SK-N-SH (cell line): ENCODE data around the gene SPRR1A. TPM values are rescaled to one million over a fixed set of nuclear protein-coding genes. Genes with fewer than 3 reads are reported as not detected.

Experiments used
- CTCF ChIA-PET: fragments of 300-600, 350-600 bp; formaldehyde crosslinking; extraction: SDS; loops from one replicate; lab custom pipeline; 2021; lab: Yijun Ruan, JAX
- POLR2A ChIA-PET: fragments of 350-600 bp; sonication (Branson Sonifier 250); formaldehyde crosslinking; extraction: SDS; loops from one replicate; lab custom pipeline; 2020; ENCODE audit warnings: antibody characterized with exemption, inconsistent platforms; lab: Yijun Ruan, JAX
- DNase-seq: peaks from one replicate; pipeline ENCODE4 v3.0.0; 2012
- H2AFZ ChIP-seq: fragments of 200-600 bp; sonication (generic); 2 replicates; pipeline ENCODE4 v1.8.1; 2016; ENCODE audit warnings: antibody characterized with exemption, mild to moderate bottlenecking, low read depth
- H3F3A ChIP-seq: fragments of 200-600 bp; sonication (generic); replicated peaks from 2 replicates; pipeline ENCODE3; 2016; ENCODE audit warnings: antibody characterized with exemption, mild to moderate bottlenecking; ENCODE audit not compliant: insufficient read depth
- H3K27ac ChIP-seq, 2 experiments: fragments of 200-500 bp in 1 of 2; fragments of 200-600 bp in 1 of 2; sonication (Bioruptor generic) in 1 of 2; sonication (generic), shearing (Covaris generic) in 1 of 2; 2 replicates each; pipeline versions ENCODE4 v1.5.1 to v1.6.1; 2014 to 2016; ENCODE audit warnings: low read depth in 2 of 2, inconsistent platforms in 1 of 2, low read length in 1 of 2, mild to moderate bottlenecking in 1 of 2, mixed read lengths in 1 of 2
- H3K27me3 ChIP-seq: fragments of 200-600 bp; sonication (generic), shearing (Covaris generic); 2 replicates; pipeline ENCODE4 v1.6.1; 2016; ENCODE audit warnings: mixed run types; ENCODE audit not compliant: insufficient read depth
- H3K36me3 ChIP-seq, 2 experiments: fragments of 200-500 bp in 1 of 2; fragments of 200-600 bp in 1 of 2; sonication (Bioruptor generic) in 1 of 2; sonication (generic) in 1 of 2; replicated peaks in 1 of 2; 2 replicates each; pipeline versions ENCODE3 to v1.5.1; 2014 to 2016; ENCODE audit warnings: low read length in 1 of 2, mild to moderate bottlenecking in 1 of 2; ENCODE audit not compliant: insufficient read depth in 2 of 2, control insufficient read depth in 1 of 2
- H3K4me1 ChIP-seq, 2 experiments: fragments of 200-500 bp in 1 of 2; fragments of 200-600 bp in 1 of 2; sonication (Bioruptor generic) in 1 of 2; sonication (generic), shearing (Covaris generic) in 1 of 2; 2 replicates each; pipeline versions ENCODE4 v1.5.1 to v1.6.1; 2014 to 2016; ENCODE audit warnings: low read depth in 1 of 2, low read length in 1 of 2, mixed run types in 1 of 2; ENCODE audit not compliant: insufficient read depth in 2 of 2, control insufficient read depth in 1 of 2
- H3K4me2 ChIP-seq: fragments of 200-600 bp; sonication (generic), shearing (Covaris generic); 2 replicates; pipeline ENCODE4 v1.6.1; 2017; ENCODE audit warnings: mixed run types
- H3K4me3 ChIP-seq, 2 experiments: fragments of 200-500 bp in 1 of 2; fragments of 200-600 bp in 1 of 2; sonication (Bioruptor generic) in 1 of 2; sonication (generic), shearing (Covaris generic) in 1 of 2; 2 replicates each; pipeline versions ENCODE4 v1.5.1 to v1.8.1; 2014 to 2016; ENCODE audit warnings: low read depth in 2 of 2, inconsistent platforms in 1 of 2, low read length in 1 of 2, mild to moderate bottlenecking in 1 of 2, mixed read lengths in 1 of 2, moderate library complexity in 1 of 2
- H3K79me2 ChIP-seq: fragments of 200-600 bp; sonication (generic); 2 replicates; pipeline ENCODE4 v1.8.1; 2017; ENCODE audit warnings: mild to moderate bottlenecking; ENCODE audit not compliant: insufficient read depth
- H3K9ac ChIP-seq: fragments of 200-600 bp; sonication (generic); 2 replicates; pipeline ENCODE4 v1.6.1; 2017; ENCODE audit warnings: mixed run types
- H3K9me2 ChIP-seq: fragments of 200-600 bp; sonication (generic); 2 replicates; pipeline ENCODE4 v1.6.1; 2017; ENCODE audit warnings: mixed run types
- H3K9me3 ChIP-seq: fragments of 200-600 bp; sonication (generic); 2 replicates; pipeline ENCODE4 v1.6.1; 2017; ENCODE audit warnings: mixed run types, mild to moderate bottlenecking, moderate library complexity
- H4K20me1 ChIP-seq: fragments of 200-600 bp; sonication (generic); 2 replicates; pipeline ENCODE4 v1.6.1; 2017; ENCODE audit warnings: mild to moderate bottlenecking, mixed run types; ENCODE audit not compliant: insufficient read depth
- EZH2phosphoT487 ChIP-seq: fragments of 200-600 bp; sonication (generic); IDR thresholded peaks from 2 replicates; pipeline ENCODE4 v1.6.1; 2017; ENCODE audit warnings: low read depth, mixed run types, mild to moderate bottlenecking, antibody characterized with exemption, moderate library complexity, borderline replicate concordance
- FOSL2 ChIP-seq: IDR thresholded peaks from 2 replicates; pipeline ENCODE4 v1.4.0; 2012; ENCODE audit warnings: low read depth, mild to moderate bottlenecking, moderate library complexity, borderline replicate concordance
- FOXJ3 ChIP-seq: sonication (generic); formaldehyde crosslinking; IDR thresholded peaks from 2 replicates; pipeline ENCODE4 v1.5.1; 2020; ENCODE audit warnings: mild to moderate bottlenecking, missing genetic modification reagents
- FOXM1 ChIP-seq: IDR thresholded peaks from 2 replicates; pipeline ENCODE4 v1.4.0; 2012; ENCODE audit warnings: low read depth, mild to moderate bottlenecking
- GABPA ChIP-seq: IDR thresholded peaks from 2 replicates; pipeline ENCODE4 v1.4.0; 2012; ENCODE audit warnings: low read depth, mild to moderate bottlenecking
- GATA2 ChIP-seq: sonication (generic); formaldehyde crosslinking; IDR thresholded peaks from 2 replicates; pipeline ENCODE4 v1.5.0; 2020; ENCODE audit warnings: mild to moderate bottlenecking, missing genetic modification reagents
- MXI1 ChIP-seq: IDR thresholded peaks from 2 replicates; pipeline ENCODE4 v1.6.1; 2012; ENCODE audit warnings: mild to moderate bottlenecking, low read depth, low read length, improper control_type of control experiment
- NFIC ChIP-seq: IDR thresholded peaks from 2 replicates; pipeline ENCODE4 v1.4.0; 2012; ENCODE audit warnings: borderline replicate concordance
- POLR2AphosphoS5 ChIP-seq: IDR thresholded peaks from 2 replicates; pipeline ENCODE4 v1.6.1; 2012; ENCODE audit warnings: low read depth, low read length
- RAD21 ChIP-seq: IDR thresholded peaks from 2 replicates; pipeline ENCODE4 v1.6.1; 2012; ENCODE audit warnings: mild to moderate bottlenecking, low read length
- RCOR1 ChIP-seq: fragments of 150-350 bp; IDR thresholded peaks from 2 replicates; pipeline ENCODE4 v1.6.1; 2017; ENCODE audit warnings: antibody characterized with exemption, low read length
- RFX5 ChIP-seq: IDR thresholded peaks from 2 replicates; pipeline ENCODE4 v1.6.1; 2012; ENCODE audit warnings: mild to moderate bottlenecking, improper control_type of control experiment, low read length
- RXRA ChIP-seq: IDR thresholded peaks from 2 replicates; pipeline ENCODE4 v1.4.0; 2012; ENCODE audit warnings: low read depth, mild to moderate bottlenecking, borderline replicate concordance
- SMC3 ChIP-seq: IDR thresholded peaks from 2 replicates; pipeline ENCODE4 v1.6.1; 2012; ENCODE audit warnings: low read depth, low read length, improper control_type of control experiment
- TAF1 ChIP-seq: IDR thresholded peaks from 2 replicates; pipeline ENCODE4 v1.6.1; 2012; ENCODE audit warnings: low read depth, mild to moderate bottlenecking, low read length, moderate library complexity, borderline replicate concordance
- TCF12 ChIP-seq: IDR thresholded peaks from 2 replicates; pipeline ENCODE4 v1.4.0; 2012
- TEAD4 ChIP-seq: IDR thresholded peaks from 2 replicates; pipeline ENCODE4 v1.4.0; 2012; ENCODE audit warnings: mild to moderate bottlenecking, borderline replicate concordance; ENCODE audit not compliant: insufficient read depth
- YY1 ChIP-seq: IDR thresholded peaks from 2 replicates; pipeline ENCODE4 v1.4.0; 2012; ENCODE audit warnings: low read depth, mild to moderate bottlenecking
- WGBS: methylation state at CpG from one replicate; pipeline ENCODE4 v1.1.6; 2017; ENCODE audit warnings: low lambda C conversion rate; 5-methylcytosine and 5-hydroxymethylcytosine counted together
- polyA plus RNA-seq, 3 experiments: library from polyadenylated mRNA; depleted of rRNA; stranded (reverse); fragments of >200 nt; gene quantifications; 2 replicates each; pipeline ENCODE4 v1.2.3, GENCODE V29; 2012
- TF ChIP-seq, protein P1 (sequence below): IDR thresholded peaks from 2 replicates; pipeline ENCODE4 v1.6.1; 2012; ENCODE audit warnings: mild to moderate bottlenecking, low read depth, low read length, moderate library complexity
- TF ChIP-seq, protein P2 (sequence below): fragments of 150-350 bp; IDR thresholded peaks from 2 replicates; pipeline ENCODE4 v1.6.1; 2016; ENCODE audit warnings: mild to moderate bottlenecking, low read depth, low read length
- TF ChIP-seq, protein P3 (sequence below): IDR thresholded peaks from 2 replicates; pipeline ENCODE4 v1.4.0; 2012; ENCODE audit warnings: low read depth, borderline replicate concordance
- TF ChIP-seq, protein P4 (sequence below): IDR thresholded peaks from 2 replicates; pipeline ENCODE4; 2012

The SPRR1A gene
- polyA plus RNA-seq, 1 of the 3 experiments (the other 2 are of a cell fraction): not detected

DNA sequence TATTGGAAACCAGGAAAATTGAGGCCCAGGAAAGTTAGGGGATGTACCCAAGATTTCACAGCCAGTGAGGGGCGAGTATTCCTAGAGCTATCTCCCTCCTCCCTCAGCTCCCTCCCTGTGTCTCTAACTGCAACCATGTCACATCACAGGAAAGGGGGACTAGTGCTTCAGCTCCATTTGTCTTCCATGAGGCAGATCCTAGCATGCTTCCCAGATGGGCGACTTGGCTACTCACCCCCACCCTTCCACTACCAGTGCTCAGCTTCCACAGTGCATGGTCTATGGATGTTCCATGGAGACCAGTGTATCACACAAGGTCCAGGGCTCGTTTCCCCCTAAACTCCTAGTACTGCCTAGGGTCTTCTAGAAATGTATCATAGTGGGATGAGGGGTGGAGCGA, 18.0 kb upstream of the SPRR1A start (continued):
- TF ChIP-seq, protein P1, sequence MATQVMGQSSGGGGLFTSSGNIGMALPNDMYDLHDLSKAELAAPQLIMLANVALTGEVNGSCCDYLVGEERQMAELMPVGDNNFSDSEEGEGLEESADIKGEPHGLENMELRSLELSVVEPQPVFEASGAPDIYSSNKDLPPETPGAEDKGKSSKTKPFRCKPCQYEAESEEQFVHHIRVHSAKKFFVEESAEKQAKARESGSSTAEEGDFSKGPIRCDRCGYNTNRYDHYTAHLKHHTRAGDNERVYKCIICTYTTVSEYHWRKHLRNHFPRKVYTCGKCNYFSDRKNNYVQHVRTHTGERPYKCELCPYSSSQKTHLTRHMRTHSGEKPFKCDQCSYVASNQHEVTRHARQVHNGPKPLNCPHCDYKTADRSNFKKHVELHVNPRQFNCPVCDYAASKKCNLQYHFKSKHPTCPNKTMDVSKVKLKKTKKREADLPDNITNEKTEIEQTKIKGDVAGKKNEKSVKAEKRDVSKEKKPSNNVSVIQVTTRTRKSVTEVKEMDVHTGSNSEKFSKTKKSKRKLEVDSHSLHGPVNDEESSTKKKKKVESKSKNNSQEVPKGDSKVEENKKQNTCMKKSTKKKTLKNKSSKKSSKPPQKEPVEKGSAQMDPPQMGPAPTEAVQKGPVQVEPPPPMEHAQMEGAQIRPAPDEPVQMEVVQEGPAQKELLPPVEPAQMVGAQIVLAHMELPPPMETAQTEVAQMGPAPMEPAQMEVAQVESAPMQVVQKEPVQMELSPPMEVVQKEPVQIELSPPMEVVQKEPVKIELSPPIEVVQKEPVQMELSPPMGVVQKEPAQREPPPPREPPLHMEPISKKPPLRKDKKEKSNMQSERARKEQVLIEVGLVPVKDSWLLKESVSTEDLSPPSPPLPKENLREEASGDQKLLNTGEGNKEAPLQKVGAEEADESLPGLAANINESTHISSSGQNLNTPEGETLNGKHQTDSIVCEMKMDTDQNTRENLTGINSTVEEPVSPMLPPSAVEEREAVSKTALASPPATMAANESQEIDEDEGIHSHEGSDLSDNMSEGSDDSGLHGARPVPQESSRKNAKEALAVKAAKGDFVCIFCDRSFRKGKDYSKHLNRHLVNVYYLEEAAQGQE: no peak
- TF ChIP-seq RFX5 (no peak), GATA2 (no peak), SMC3 (no peak), FOXJ3 (CRISPR knock-in tag) (no peak), MXI1 (no peak)

DNA sequence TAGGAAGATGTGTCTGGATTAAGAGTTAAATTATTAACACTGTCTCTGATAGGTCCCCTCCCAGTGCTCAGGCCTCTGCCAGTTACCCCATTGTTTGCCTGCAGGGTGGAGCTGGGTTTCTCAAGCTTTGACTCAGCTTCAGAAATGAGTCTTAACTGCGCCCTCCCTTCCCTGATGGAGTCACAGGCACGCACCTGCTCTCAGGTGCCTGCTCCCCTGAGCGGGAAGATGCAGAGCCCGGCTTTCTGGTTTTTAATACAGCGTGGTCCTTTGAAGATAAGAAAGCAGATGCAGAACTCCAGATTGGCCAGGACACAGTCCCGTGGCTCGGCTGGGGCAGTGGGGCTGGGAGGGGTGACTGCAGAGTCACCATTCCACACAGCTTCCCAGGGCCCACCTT, 16.7 kb upstream of the SPRR1A start:
- Histone ChIP-seq H3F3A (no peaks in the 10 kb centered on the region), H4K20me1 (no peaks in the 10 kb centered on the region), H3K27ac (no peak overlapping the region), H3K36me3 (no peaks in the 10 kb centered on the region), H3K4me1 (no peaks in the 10 kb centered on the region), H2AFZ (no peak overlapping the region)
- POLR2A ChIA-PET: no interaction called here
- CTCF ChIA-PET: no interaction called here
- TF ChIP-seq EZH2phosphoT487 (no peak), FOSL2 (no peak), MXI1 (no peak), GABPA (no peak), RCOR1 (no peak), YY1 (no peak), POLR2AphosphoS5 (no peak), TCF12 (no peak), FOXJ3 (CRISPR knock-in tag) (no peak), FOXM1 (no peak), RAD21 (no peak), TEAD4 (no peak), TAF1 (no peak), RXRA (no peak), NFIC (no peak)
- TF ChIP-seq, protein P2, sequence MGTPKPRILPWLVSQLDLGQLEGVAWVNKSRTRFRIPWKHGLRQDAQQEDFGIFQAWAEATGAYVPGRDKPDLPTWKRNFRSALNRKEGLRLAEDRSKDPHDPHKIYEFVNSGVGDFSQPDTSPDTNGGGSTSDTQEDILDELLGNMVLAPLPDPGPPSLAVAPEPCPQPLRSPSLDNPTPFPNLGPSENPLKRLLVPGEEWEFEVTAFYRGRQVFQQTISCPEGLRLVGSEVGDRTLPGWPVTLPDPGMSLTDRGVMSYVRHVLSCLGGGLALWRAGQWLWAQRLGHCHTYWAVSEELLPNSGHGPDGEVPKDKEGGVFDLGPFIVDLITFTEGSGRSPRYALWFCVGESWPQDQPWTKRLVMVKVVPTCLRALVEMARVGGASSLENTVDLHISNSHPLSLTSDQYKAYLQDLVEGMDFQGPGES: no peak
- TF ChIP-seq, protein P3, sequence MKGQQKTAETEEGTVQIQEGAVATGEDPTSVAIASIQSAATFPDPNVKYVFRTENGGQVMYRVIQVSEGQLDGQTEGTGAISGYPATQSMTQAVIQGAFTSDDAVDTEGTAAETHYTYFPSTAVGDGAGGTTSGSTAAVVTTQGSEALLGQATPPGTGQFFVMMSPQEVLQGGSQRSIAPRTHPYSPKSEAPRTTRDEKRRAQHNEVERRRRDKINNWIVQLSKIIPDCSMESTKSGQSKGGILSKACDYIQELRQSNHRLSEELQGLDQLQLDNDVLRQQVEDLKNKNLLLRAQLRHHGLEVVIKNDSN: no peak
- TF ChIP-seq, protein P4, sequence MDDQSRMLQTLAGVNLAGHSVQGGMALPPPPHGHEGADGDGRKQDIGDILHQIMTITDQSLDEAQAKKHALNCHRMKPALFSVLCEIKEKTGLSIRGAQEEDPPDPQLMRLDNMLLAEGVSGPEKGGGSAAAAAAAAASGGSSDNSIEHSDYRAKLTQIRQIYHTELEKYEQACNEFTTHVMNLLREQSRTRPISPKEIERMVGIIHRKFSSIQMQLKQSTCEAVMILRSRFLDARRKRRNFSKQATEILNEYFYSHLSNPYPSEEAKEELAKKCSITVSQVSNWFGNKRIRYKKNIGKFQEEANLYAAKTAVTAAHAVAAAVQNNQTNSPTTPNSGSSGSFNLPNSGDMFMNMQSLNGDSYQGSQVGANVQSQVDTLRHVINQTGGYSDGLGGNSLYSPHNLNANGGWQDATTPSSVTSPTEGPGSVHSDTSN: no peak
- TF ChIP-seq, all 33 proteins: peak for 0
- H3K9me2 ChIP-seq: no peaks in the 10 kb centered on the region
- H3K27me3 ChIP-seq: peaks cover 2% of the 10 kb centered on the region; the same call in 1 of the 2 replicates
- no peak overlapping the region for H3K4me3 ChIP-seq
- H3K9me3 ChIP-seq: no peaks in the 10 kb centered on the region
- WGBS: 0% methylated on average over 5 of the region's 7 CpGs
- H3K9ac ChIP-seq: no peak overlapping the region
- no peak overlapping the region for H3K4me2 ChIP-seq
- no peak for DNase-seq
- no peaks in the 10 kb centered on the region for H3K79me2 ChIP-seq
